ENCODE data around the gene R3HCC1L.
A peak's percentile ranks its signal among the peaks of the same experiment; 100 is the strongest.

R3HCC1L gene

DNA sequence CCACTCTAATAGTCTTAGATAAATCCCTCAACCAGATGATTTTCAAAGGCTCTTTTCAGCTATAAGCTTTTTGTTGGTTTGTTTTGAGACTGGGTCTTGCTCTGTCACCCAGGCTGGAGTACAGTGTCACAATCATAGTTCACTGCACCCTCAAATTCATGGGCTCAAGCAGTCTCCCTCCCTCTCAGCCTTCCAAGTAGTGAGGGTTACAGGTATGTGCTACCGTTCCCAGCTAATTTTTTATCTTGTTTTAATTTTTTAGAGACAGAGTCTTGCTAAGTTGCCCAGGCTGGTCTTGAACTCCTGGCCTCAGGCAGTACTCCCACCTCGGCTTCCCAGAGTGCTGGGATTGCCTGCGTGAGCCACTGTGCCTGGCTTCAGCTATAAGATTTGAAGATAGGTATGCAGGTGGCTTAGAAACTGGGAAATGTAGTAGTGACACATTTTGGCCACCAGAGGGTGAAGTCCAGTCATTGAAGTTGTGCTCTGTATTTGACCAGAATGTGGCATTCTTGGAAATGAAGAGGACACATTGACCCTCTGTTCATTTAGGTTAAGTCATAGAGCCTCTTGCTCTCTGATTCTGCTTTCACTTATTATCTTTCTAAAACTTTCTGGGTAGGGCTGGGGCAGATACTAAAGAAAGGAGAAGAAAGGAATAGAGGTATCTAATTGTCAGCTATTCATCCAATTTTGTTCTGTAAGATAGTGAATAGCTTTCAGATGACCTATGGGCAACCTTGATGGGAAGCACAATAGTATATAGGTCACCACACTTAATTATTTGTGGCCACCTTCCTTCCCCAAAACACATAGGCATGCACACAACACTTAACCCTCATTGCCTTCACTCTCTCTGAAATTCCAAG, 36.0 kb downstream of the R3HCC1L start:
- no peak overlapping the region for H2AFZ ChIP-seq (ENCODE audit: low read length)
- TF ChIP-seq, protein P1, sequence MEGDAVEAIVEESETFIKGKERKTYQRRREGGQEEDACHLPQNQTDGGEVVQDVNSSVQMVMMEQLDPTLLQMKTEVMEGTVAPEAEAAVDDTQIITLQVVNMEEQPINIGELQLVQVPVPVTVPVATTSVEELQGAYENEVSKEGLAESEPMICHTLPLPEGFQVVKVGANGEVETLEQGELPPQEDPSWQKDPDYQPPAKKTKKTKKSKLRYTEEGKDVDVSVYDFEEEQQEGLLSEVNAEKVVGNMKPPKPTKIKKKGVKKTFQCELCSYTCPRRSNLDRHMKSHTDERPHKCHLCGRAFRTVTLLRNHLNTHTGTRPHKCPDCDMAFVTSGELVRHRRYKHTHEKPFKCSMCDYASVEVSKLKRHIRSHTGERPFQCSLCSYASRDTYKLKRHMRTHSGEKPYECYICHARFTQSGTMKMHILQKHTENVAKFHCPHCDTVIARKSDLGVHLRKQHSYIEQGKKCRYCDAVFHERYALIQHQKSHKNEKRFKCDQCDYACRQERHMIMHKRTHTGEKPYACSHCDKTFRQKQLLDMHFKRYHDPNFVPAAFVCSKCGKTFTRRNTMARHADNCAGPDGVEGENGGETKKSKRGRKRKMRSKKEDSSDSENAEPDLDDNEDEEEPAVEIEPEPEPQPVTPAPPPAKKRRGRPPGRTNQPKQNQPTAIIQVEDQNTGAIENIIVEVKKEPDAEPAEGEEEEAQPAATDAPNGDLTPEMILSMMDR (conservative IDR thresholded peaks at IDR 0.05; ENCODE audit: low read length) = peak; percentile 84
- TF ChIP-seq EZH2phosphoT487 (IDR thresholded peaks at IDR 0.05; ENCODE audit: borderline replicate concordance) = no peak
- H3K79me2 ChIP-seq (ENCODE audit: insufficient read depth, low read length) = peaks cover 30% of the 10 kb centered on the region; the same call in 1 of the 2 replicates
- no peak overlapping the region for H3K4me2 ChIP-seq (ENCODE audit: low read depth, low read length, poor library complexity, severe bottlenecking)
- no peaks in the 10 kb centered on the region for H4K20me1 ChIP-seq (ENCODE audit: insufficient read depth, low read length, poor library complexity, severe bottlenecking)
- H3K9me2 ChIP-seq (replicated peaks; ENCODE audit: low read depth, low read length) = no peaks in the 10 kb centered on the region
- H3K27me3 ChIP-seq (ENCODE audit: insufficient read depth, low read length, poor library complexity, severe bottlenecking) = no peaks in the 10 kb centered on the region
- H3K36me3 ChIP-seq (ENCODE audit: insufficient read depth, low read length) = peaks cover 35% of the 10 kb centered on the region
- H3K4me3 ChIP-seq (ENCODE audit: low read length, poor library complexity, severe bottlenecking) = no peak overlapping the region
- no peak overlapping the region for H3K9ac ChIP-seq (ENCODE audit: low read depth, low read length, poor library complexity, severe bottlenecking)
- no peaks in the 10 kb centered on the region for H3K9me3 ChIP-seq (ENCODE audit: insufficient read depth, low read depth, low read length)
- H3K4me1 ChIP-seq (ENCODE audit: insufficient read depth, low read length, poor library complexity, severe bottlenecking) = peaks cover 6% of the 10 kb centered on the region
- no peaks in the 10 kb centered on the region; the same call in 1 of the 2 replicates for H3F3A ChIP-seq (ENCODE audit: low read depth)

DNA sequence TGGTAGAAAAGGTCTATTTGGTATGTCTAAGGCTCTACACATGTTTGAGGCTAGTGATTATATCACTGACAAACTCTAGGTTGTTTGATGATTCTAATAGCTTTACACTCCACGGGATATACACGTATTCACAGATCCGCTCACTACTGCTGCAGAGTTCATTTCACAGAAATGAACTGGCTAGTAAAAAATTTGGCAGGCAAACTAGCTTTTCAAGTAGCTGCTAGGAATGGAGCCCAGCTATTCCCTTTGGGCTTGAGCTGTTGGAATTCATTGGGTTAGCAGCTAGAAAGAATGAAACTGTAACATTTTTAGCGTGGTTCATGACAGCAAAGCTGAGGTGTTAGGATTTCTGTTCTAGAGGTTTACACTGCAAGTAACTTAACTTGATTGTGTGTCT, 37.6 kb downstream of the R3HCC1L start:
- Histone ChIP-seq H3K4me3 (ENCODE audit: low read length, poor library complexity, severe bottlenecking) (no peak overlapping the region), H3K36me3 (ENCODE audit: insufficient read depth, low read length) (peaks cover 23% of the 10 kb centered on the region), H4K20me1 (ENCODE audit: insufficient read depth, low read length, poor library complexity, severe bottlenecking) (no peaks in the 10 kb centered on the region), H3K9me3 (ENCODE audit: insufficient read depth, low read depth, low read length) (no peaks in the 10 kb centered on the region), H3K9ac (ENCODE audit: low read depth, low read length, poor library complexity, severe bottlenecking) (no peak overlapping the region), H3K79me2 (ENCODE audit: insufficient read depth, low read length) (peaks cover 40% of the 10 kb centered on the region; the same call in 1 of the 2 replicates), H2AFZ (ENCODE audit: low read length) (no peak overlapping the region), H3K4me1 (ENCODE audit: insufficient read depth, low read length, poor library complexity, severe bottlenecking) (peaks cover 6% of the 10 kb centered on the region), H3K27me3 (ENCODE audit: insufficient read depth, low read length, poor library complexity, severe bottlenecking) (no peaks in the 10 kb centered on the region), H3F3A (ENCODE audit: low read depth) (no peaks in the 10 kb centered on the region; the same call in 1 of the 2 replicates), H3K4me2 (ENCODE audit: low read depth, low read length, poor library complexity, severe bottlenecking) (no peak overlapping the region), H3K9me2 (replicated peaks; ENCODE audit: low read depth, low read length) (no peaks in the 10 kb centered on the region)
- no peak for TF ChIP-seq EZH2phosphoT487 (IDR thresholded peaks at IDR 0.05; ENCODE audit: borderline replicate concordance)
- TF ChIP-seq, protein P1 (conservative IDR thresholded peaks at IDR 0.05; ENCODE audit: low read length) = no peak

DNA sequence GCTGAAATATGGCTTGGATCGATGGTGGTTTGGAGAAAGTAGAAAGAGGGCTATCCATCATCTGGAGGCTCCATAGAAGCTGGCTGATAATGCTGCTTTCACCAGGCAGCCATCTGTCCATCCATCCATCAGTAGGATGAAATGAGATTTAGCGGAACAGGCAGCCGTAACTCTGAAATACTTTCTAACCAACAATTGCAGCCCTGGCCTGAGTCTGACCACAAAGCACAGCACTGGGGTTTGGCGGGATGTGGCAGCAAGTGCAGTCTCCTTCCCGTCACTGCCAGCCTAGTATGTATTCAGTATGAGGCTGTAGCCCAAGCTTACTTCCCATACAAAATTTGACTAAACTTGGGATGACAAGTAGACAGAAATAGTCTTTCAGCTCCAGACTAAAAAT, 38.0 kb downstream of the R3HCC1L start:
- Histone ChIP-seq H4K20me1 (ENCODE audit: insufficient read depth, low read length, poor library complexity, severe bottlenecking) (no peaks in the 10 kb centered on the region), H3K4me3 (ENCODE audit: low read length, poor library complexity, severe bottlenecking) (no peak overlapping the region), H3K9ac (ENCODE audit: low read depth, low read length, poor library complexity, severe bottlenecking) (no peak overlapping the region), H2AFZ (ENCODE audit: low read length) (no peak overlapping the region), H3F3A (ENCODE audit: low read depth) (no peaks in the 10 kb centered on the region; the same call in 1 of the 2 replicates), H3K4me1 (ENCODE audit: insufficient read depth, low read length, poor library complexity, severe bottlenecking) (peaks cover 6% of the 10 kb centered on the region), H3K4me2 (ENCODE audit: low read depth, low read length, poor library complexity, severe bottlenecking) (no peak overlapping the region), H3K9me3 (ENCODE audit: insufficient read depth, low read depth, low read length) (no peaks in the 10 kb centered on the region), H3K9me2 (replicated peaks; ENCODE audit: low read depth, low read length) (no peaks in the 10 kb centered on the region), H3K36me3 (ENCODE audit: insufficient read depth, low read length) (peaks cover 19% of the 10 kb centered on the region), H3K79me2 (ENCODE audit: insufficient read depth, low read length) (peaks cover 40% of the 10 kb centered on the region; the same call in 1 of the 2 replicates), H3K27me3 (ENCODE audit: insufficient read depth, low read length, poor library complexity, severe bottlenecking) (no peaks in the 10 kb centered on the region)
- no peak for TF ChIP-seq EZH2phosphoT487 (IDR thresholded peaks at IDR 0.05; ENCODE audit: borderline replicate concordance)
- TF ChIP-seq, protein P1 (conservative IDR thresholded peaks at IDR 0.05; ENCODE audit: low read length) = no peak
